Smooth muscle cell of bladder (primary cell): Measurements from ENCODE around the gene LCN6. TPM values are rescaled to one million over a fixed set of nuclear protein-coding genes. Genes with fewer than 3 reads are reported as not detected.

Experiments
- total RNA-seq: library from RNA; depleted of rRNA; stranded (reverse); fragments of >200 nt; gene quantifications from 2 replicates; pipeline ENCODE4 v1.2.3, GENCODE V29; 2014

LCN6 gene
- not detected in 2 replicates for total RNA-seq

GRCh38 chr9:136748201-136748600 lies at the start of gene LCN6:
LCN6 (minus strand) TSS chr9:136748525; CDS start chr9:136748483, 42 bp downstream.

DNA sequence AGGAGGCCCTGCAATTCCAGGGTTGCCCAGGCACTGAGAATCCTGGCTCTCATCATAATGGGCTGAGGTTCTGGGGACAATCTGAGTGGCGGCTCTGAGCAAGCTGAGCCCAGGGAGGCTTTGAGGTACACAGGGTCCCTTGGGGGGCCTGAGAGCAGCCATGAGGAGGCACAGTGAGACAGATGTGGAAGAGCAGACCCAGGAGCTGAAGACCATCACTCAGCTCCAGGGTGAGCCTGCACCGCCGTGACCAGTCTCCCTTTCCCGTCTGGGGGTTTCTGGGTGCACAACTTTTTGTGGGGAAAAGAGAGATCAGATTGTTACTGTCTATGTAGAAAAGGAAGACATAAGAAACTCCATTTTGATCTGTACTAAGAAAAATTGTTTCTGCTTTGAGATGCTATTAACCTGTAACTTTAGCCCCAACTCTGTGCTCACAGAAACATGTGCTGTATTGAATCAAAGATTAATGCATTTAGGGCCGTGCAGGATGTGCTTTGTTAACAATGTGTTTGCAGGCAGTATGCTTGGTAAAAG lies 48.0 kb upstream of the LCN6 start, which contains the start of gene CCDC183:
Gene CCDC183 (plus strand): TSS at position 101 of the 537 bp plus-strand sequence. CDS start 60 bp downstream, at position 161.

DNA sequence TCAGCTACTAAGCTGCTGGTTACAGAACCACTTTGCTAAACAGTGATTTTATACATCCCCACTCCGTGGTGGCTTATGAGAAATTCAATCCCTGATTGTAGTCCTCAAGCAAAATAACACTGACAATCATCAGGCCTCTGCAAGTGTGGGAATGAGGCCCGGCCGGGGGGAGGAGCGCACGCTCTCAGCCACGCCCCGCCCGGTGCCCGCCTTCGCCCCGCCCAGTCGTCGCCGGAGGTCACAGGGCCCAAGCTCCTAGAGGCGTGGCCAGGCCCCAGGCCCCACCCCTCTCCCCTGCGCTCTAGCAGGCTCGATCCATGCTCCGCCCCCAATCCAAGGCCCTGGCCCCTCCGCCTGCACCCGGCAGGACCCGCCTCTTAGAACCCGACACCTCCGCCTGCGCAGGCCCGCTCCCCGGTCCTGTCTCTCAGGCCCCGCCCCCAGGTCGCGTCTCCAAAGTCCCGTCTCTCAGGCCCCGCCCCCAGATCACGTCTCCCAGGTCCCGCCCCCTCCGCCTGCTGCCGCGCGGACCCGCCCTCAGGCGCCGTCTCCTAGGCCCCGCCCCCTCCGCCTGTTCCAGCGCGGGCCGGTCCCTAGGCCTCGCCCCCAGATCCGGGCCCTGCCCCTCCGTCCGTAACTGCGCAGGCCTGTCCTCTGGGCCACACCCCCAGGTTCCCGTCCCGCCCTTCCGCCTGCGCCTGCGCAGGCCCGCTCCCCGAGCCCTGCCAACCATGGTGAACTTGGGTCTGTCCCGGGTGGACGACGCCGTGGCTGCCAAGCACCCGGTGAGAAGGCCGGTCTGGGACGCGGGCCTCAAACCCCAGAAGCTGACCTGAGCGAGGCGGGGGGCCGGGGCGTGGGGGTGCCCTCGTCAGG lies 42.6 kb upstream of the LCN6 start, which contains the start of gene TMEM141:
Gene TMEM141 (plus strand): TSS at position 705 of the 876 bp plus-strand sequence. CDS start 27 bp downstream, at position 732.

DNA sequence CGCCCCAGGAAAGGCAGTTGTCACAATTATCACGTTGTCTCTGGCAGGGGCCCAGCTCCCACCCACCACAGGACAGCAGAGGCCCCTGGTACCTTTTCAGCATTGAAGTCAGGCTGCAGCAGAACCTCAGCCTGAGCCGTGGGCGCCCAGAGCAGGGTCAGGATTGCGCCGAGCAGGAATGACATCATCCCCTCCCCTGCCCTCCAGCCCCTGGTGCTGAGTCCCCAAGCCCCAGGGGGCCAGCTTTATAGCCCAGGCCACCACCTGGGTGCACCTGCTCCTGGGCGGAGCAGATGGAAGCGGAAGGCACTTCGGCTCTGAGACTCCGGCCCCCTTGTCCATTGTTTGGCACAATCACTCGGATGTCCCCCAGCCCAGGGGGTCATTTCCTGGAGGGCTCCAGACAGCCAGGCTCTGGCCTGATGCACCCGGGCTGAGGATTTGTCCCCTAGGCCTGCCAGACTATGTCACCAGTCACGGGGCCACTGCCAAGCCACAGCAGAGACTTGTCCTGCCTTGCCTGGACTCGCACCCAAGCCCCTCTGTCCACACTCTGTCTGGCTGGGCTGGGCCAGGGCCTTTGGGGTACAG lies 16.1 kb upstream of the LCN6 start, which contains the start of gene LCN15:
Gene LCN15 (minus strand): TSS at position 218 of the 591 bp plus-strand sequence. CDS start 30 bp downstream, at position 188.

DNA sequence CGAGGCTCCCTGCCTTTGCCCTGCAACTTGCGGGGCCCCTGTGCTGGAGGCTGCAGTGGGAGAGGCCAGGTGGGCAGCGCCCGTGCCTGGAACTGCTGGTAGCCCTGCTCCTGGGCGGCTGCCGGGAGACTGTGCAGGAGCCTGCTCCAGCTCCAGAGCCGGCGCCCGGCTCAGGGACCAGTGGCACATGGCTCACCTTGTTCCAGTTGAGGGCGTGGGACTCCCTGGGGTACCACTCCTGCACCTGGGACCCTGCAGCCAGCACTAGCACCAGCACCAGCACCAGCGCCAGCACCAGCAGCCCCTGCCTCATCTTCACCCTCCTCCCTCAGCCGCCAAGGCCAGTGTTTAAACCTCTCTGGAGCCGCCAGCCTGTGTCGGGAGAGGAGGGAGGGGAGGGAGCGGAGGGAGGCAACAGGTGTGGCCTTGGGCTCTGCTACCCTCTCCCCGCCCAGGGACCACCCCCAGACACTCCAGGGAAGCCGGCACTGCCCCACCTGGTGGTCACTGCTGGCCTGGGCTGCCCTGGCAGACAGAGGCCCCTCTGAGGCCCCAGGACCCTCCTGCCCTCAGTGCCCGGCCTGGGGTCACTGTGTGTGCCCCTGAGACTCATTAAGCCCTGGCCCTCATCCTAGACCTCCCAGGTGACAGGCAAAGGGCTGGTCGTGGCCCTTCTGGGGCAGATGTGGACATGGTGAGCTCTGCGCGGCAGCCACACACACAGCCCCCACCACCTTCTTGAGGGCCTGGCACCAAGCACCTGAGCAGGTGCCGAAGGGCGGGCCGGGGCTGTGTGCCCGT lies 5.5 kb downstream of the LCN6 start, which contains the start of gene LCN10:
Gene LCN10 (minus strand): TSS at position 350 of the 801 bp plus-strand sequence. CDS start 37 bp downstream, at position 313.

DNA sequence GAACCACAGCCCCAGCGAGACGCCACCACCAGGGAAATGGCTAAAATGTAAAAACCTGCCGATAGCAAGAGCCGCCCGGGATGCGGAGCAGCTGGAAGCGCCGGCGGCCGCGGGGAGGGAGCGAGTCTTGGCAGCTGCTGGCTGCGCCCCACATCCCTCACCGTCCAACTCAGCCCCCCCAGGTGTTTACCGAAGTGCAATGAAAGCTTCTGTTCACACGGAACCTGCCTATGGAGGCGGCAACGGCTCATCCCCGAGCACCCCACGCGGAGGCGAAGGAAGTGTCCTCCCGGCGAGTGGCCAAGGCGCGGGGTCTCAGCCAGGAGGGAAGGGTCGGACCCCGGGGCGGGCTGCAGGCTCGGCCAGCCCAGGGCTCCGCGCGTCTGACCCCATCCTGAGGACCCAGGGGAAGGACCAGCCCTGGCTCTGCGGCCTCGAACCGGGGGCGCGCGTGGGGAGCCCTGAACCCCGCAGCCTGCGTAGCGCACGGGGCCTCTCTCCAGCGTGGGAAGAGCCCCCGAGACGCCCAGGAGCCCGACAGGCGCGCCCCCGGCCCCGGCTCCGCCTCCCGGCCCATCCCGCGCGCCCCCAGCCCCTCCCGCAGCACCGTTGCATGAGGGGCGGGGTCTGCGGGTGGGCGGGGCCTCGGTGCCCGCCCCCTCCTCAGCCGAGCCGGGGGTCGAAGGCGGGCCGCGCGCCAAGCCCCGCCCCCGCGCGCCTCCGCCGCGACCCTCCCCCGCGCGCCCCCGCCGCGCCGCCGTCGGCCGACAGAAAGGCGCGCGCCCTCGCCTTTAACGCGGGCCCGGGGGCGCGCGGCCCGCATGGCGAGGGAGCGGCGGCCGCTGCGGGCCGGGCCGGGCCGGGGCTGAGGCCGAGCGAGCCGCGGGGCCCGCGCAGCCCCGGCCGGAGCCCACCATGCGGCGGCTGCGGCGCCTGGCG lies 36.3 kb downstream of the LCN6 start, which contains the start of gene DIPK1B:
Gene DIPK1B (plus strand): TSS at position 822 of the 939 bp plus-strand sequence. CDS start 94 bp downstream, at position 916.

Other genes with a start within 250 kb of the LCN6 start
- gene NOTCH1, start 202.5 kb downstream of the LCN6 start, total RNA-seq, result 13.5 and 17.4 TPM in 2 replicates
- gene EGFL7, start 85.6 kb downstream of the LCN6 start, total RNA-seq, result 10.5 and 15.6 TPM in 2 replicates
- 42.0 and 46.8 TPM in 2 replicates for gene AGPAT2, start 61.1 kb downstream of the LCN6 start, total RNA-seq
- gene DIPK1B, start 36.0 kb downstream of the LCN6 start, total RNA-seq, result 1.00 and 1.0 TPM in 2 replicates
- gene LCN10, start 5.6 kb downstream of the LCN6 start, total RNA-seq, result not detected in 2 replicates
- gene LCN8, start 9.7 kb upstream of the LCN6 start, total RNA-seq, result not detected in 2 replicates
- gene LCN15, start 16.0 kb upstream of the LCN6 start, total RNA-seq, result not detected in 2 replicates
- gene TMEM141, start 42.8 kb upstream of the LCN6 start, total RNA-seq, result 57.2 and 57.3 TPM in 2 replicates
- gene CCDC183, start 47.8 kb upstream of the LCN6 start, total RNA-seq, result 0.28 and 0.46 TPM in 2 replicates
- 55.6 and 61.1 TPM in 2 replicates for gene RABL6, start 59.4 kb upstream of the LCN6 start, total RNA-seq
- 1.00 and 1.4 TPM in 2 replicates for gene AJM1, start 94.0 kb upstream of the LCN6 start, total RNA-seq
- 203 and 206 TPM in 2 replicates for gene PHPT1, start 100.9 kb upstream of the LCN6 start, total RNA-seq
- gene MAMDC4, start 103.8 kb upstream of the LCN6 start, total RNA-seq, result 0.85 and 2.2 TPM in 2 replicates
- 452 and 470 TPM in 2 replicates for gene EDF1, start 117.8 kb upstream of the LCN6 start, total RNA-seq
- 4.0 and 6.3 TPM in 2 replicates for gene TRAF2, start 138.0 kb upstream of the LCN6 start, total RNA-seq
- 116 and 152 TPM in 2 replicates for gene FBXW5, start 196.2 kb upstream of the LCN6 start, total RNA-seq
- gene C8G, start 196.7 kb upstream of the LCN6 start, total RNA-seq, result 0.14 TPM in 1 of 2 replicates, not detected in the other
- 0.28 TPM in 1 of 2 replicates, not detected in the other for gene LCN12, start 203.7 kb upstream of the LCN6 start, total RNA-seq
- 2.3 and 14.1 TPM in 2 replicates for gene PTGDS, start 229.0 kb upstream of the LCN6 start, total RNA-seq
- gene LCNL1, start 234.5 kb upstream of the LCN6 start, total RNA-seq, result 0.57 and 3.4 TPM in 2 replicates
- 6.6 and 7.5 TPM in 2 replicates for gene PAXX, start 243.9 kb upstream of the LCN6 start, total RNA-seq
- 5.0 and 7.8 TPM in 2 replicates for gene CLIC3, start 248.0 kb upstream of the LCN6 start, total RNA-seq